Aorta (tissue), 5 donors: ENCODE measurements around the gene CD96. TPM values are rescaled to one million over a fixed set of nuclear protein-coding genes. Genes with fewer than 3 reads are reported as not detected.

Source experiments
- ATAC-seq: fragments of 200-7000 bp; cut with Tn5 transposase; one replicate; pipeline ENCODE4 v1.9.1; 2022; ENCODE audit warnings: moderate library complexity; ENCODE audit not compliant: low FRiP score
- DNase-seq, 2 donors: peaks; one replicate each; pipeline ENCODE4 v3.0.0-alpha.2; 2020
- H3K27ac ChIP-seq, 2 donors: one replicate each; pipeline ENCODE4 v1.5.1; 2013; ENCODE audit warnings: low read length in 2 of 2, mild to moderate bottlenecking in 2 of 2, moderate library complexity in 2 of 2, control low read depth in 1 of 2, inconsistent platforms in 1 of 2, low read depth in 1 of 2
- H3K27me3 ChIP-seq, 2 donors: one replicate each; pipeline ENCODE4 v1.6.1; 2013; ENCODE audit warnings: control low read depth in 1 of 2, low read length in 1 of 2, mild to moderate bottlenecking in 1 of 2, moderate library complexity in 1 of 2; ENCODE audit not compliant: insufficient read depth in 2 of 2, control insufficient read depth in 1 of 2
- H3K36me3 ChIP-seq, 2 donors: one replicate each; pipeline ENCODE4 v1.6.1; 2013; ENCODE audit warnings: control low read depth in 1 of 2, low read length in 1 of 2, mild to moderate bottlenecking in 1 of 2; ENCODE audit not compliant: insufficient read depth in 2 of 2, control insufficient read depth in 1 of 2
- H3K4me1 ChIP-seq, 2 donors: one replicate each; pipeline ENCODE4 v1.6.1; 2013; ENCODE audit warnings: low read length in 2 of 2, control low read depth in 1 of 2, mild to moderate bottlenecking in 1 of 2, moderate library complexity in 1 of 2; ENCODE audit not compliant: insufficient read depth in 2 of 2, control insufficient read depth in 1 of 2
- H3K4me3 ChIP-seq, 2 donors: one replicate each; pipeline ENCODE4 v1.5.1; 2013; ENCODE audit warnings: low read length in 2 of 2, control low read depth in 1 of 2, mild to moderate bottlenecking in 1 of 2
- H3K9me3 ChIP-seq: one replicate; pipeline ENCODE4 v1.6.1; 2013; ENCODE audit warnings: mild to moderate bottlenecking, low read length; ENCODE audit not compliant: control insufficient read depth
- WGBS, 2 donors: extraction: QIAGEN DNeasy Blood & Tissue Kit; methylation state at CpG; one replicate each; pipeline ENCODE4 v1.1.7; 2013; 5-methylcytosine and 5-hydroxymethylcytosine counted together
- intact Hi-C, 2 donors: fragments of 100-400 bp; cut with DNase I; formaldehyde crosslinking; loops; one replicate each; pipeline versions ENCODE4 v1.14.2 to v1.15.0; 2022
- polyA plus RNA-seq, 2 donors: library from polyadenylated mRNA; stranded (reverse); fragments of 200-250 nt; gene quantifications; one replicate each; pipeline ENCODE4 v1.2.3, GENCODE V29; 2013
- total RNA-seq, 2 donors: library from RNA; stranded (reverse); fragmentation: NEBNext Ultra II Directional; extraction: Animal tissue kit (Norgen Biotek cat#: 25700); gene quantifications; one replicate each; pipeline ENCODE4 v1.2.1, GENCODE V29; 2021
- donor health status: healthy with polysubstance abuse.
- donor health status: Bipolar disorder and iron deficiency.
- donor health status: DM: no; HTN: no; CAD: no.
- donor health status: DM: no; HTN: no; CAD: no.
- donor health status: DM: yes; HTN: yes; CAD: no.

The CD96 gene
- total and polyA plus RNA-seq, 4 donors, result 0.10 to 4.8 (median 1.7) TPM

- H3K27me3 ChIP-seq, result no peaks in the 10 kb centered on the region
- DNase-seq, result no peak
- no peaks in the 10 kb centered on the region for H3K36me3 ChIP-seq
- H3K27ac ChIP-seq, result no peak overlapping the region
- no peaks in the 10 kb centered on the region for H3K9me3 ChIP-seq
- intact Hi-C loops, result no loop called here
- ATAC-seq, result no peak
- H3K4me3 ChIP-seq, result no peak overlapping the region
- 49 to 76% methylated on average over 2 of the region's 2 CpGs for WGBS, 2 donors
- H3K4me1 ChIP-seq, result no peaks in the 10 kb centered on the region
Observed at GRCh38 chr3:111604119-111604518, 62.1 kb downstream of the CD96 start.

GRCh38 chr3:111605018-111605417 is 63.0 kb downstream of the CD96 start:
- no peaks in the 10 kb centered on the region for H3K27me3 ChIP-seq
- no peak for ATAC-seq
- intact Hi-C loops, result no loop called here

GRCh38 chr3:111605493-111605892 is 63.5 kb downstream of the CD96 start:
- Histone ChIP-seq H3K36me3 (no peaks in the 10 kb centered on the region), H3K27ac (no peak overlapping the region), H3K9me3 (no peaks in the 10 kb centered on the region), H3K4me1 (no peaks in the 10 kb centered on the region), H3K27me3 (no peaks in the 10 kb centered on the region), H3K4me3 (no peak overlapping the region)
- DNase-seq (no peak), ATAC-seq (no peak)
- intact Hi-C loops, result no loop called here
- 57 to 65% methylated on average over 2 of the region's 2 CpGs for WGBS, 2 donors

More at GRCh38 chr3:111605018-111605417, 63.0 kb downstream of the CD96 start:
- Histone ChIP-seq H3K36me3 (no peaks in the 10 kb centered on the region), H3K27ac (no peak overlapping the region), H3K9me3 (no peaks in the 10 kb centered on the region), H3K4me1 (no peaks in the 10 kb centered on the region), H3K4me3 (no peak overlapping the region)
- no peak for DNase-seq

GRCh38 chr3:111607240-111607920 is 65.4 kb downstream of the CD96 start:
- ATAC-seq, result no peak

GRCh38 chr3:111608383-111608782 is 66.4 kb downstream of the CD96 start:
- intact Hi-C loops, result no loop called here
- no peak for ATAC-seq

More at GRCh38 chr3:111607240-111607920, 65.4 kb downstream of the CD96 start:
- Histone ChIP-seq H3K4me1 (no peaks in the 10 kb centered on the region), H3K27me3 (no peaks in the 10 kb centered on the region), H3K36me3 (no peaks in the 10 kb centered on the region), H3K27ac (no peak overlapping the region), H3K4me3 (no peak overlapping the region), H3K9me3 (no peaks in the 10 kb centered on the region)
- 64 to 68% methylated on average over 3 of the region's 3 CpGs for WGBS, 2 donors
- no peak for DNase-seq
- intact Hi-C loops, result no loop called here

GRCh38 chr3:111609700-111610099 is 67.7 kb downstream of the CD96 start:
- DNase-seq (no peak), ATAC-seq (no peak)
- Histone ChIP-seq H3K9me3 (no peaks in the 10 kb centered on the region), H3K27ac (no peak overlapping the region), H3K4me1 (no peaks in the 10 kb centered on the region), H3K27me3 (no peaks in the 10 kb centered on the region), H3K4me3 (no peak overlapping the region), H3K36me3 (no peaks in the 10 kb centered on the region)
- intact Hi-C loops, result no loop called here
- WGBS, 2 donors, result 54 to 62% methylated on average over 2 of the region's 2 CpGs

More at GRCh38 chr3:111608383-111608782, 66.4 kb downstream of the CD96 start:
- Histone ChIP-seq H3K4me1 (no peaks in the 10 kb centered on the region), H3K27me3 (no peaks in the 10 kb centered on the region), H3K9me3 (no peaks in the 10 kb centered on the region), H3K4me3 (no peak overlapping the region), H3K27ac (no peak overlapping the region), H3K36me3 (no peaks in the 10 kb centered on the region)
- no peak for DNase-seq
- 41 to 65% methylated on average over 2 of the region's 2 CpGs for WGBS, 2 donors

GRCh38 chr3:111610189-111610588 is 68.2 kb downstream of the CD96 start:
- ATAC-seq (no peak), DNase-seq (no peak)
- WGBS, 2 donors, result 70% methylated on average over 5 of the region's 5 CpGs
- H3K4me1 ChIP-seq, result no peaks in the 10 kb centered on the region
- H3K4me3 ChIP-seq, result no peak overlapping the region
- H3K9me3 ChIP-seq, result no peaks in the 10 kb centered on the region
- H3K36me3 ChIP-seq, result no peaks in the 10 kb centered on the region
- intact Hi-C loops, result no loop called here
- no peaks in the 10 kb centered on the region for H3K27me3 ChIP-seq
- H3K27ac ChIP-seq, result no peak overlapping the region

- intact Hi-C loops, result no loop called here
- no peaks in the 10 kb centered on the region for H3K36me3 ChIP-seq
- H3K4me3 ChIP-seq, result no peak overlapping the region
- DNase-seq (no peak), ATAC-seq (no peak)
- H3K27ac ChIP-seq, result no peak overlapping the region
- WGBS, 2 donors, result 67 to 75% methylated on average over 8 of the region's 8 CpGs
- H3K9me3 ChIP-seq, result no peaks in the 10 kb centered on the region
- H3K4me1 ChIP-seq, result no peaks in the 10 kb centered on the region
- no peaks in the 10 kb centered on the region for H3K27me3 ChIP-seq
Observed at GRCh38 chr3:111610612-111611054, 68.6 kb downstream of the CD96 start.

GRCh38 chr3:111613294-111613693 is 71.3 kb downstream of the CD96 start:
- intact Hi-C loops, result no loop called here
- Histone ChIP-seq H3K4me3 (no peak overlapping the region), H3K4me1 (no peaks in the 10 kb centered on the region), H3K27ac (no peak overlapping the region), H3K36me3 (no peaks in the 10 kb centered on the region), H3K27me3 (no peaks in the 10 kb centered on the region), H3K9me3 (peaks cover 2% of the 10 kb centered on the region)
- no peak for ATAC-seq
- no peak for DNase-seq
- WGBS, 2 donors, result 71 to 81% methylated on average over 1 of the region's 1 CpG
